Thoracic aorta endothelial cell (primary cell): ENCODE results near the gene MCL1. TPM values are rescaled to one million over a fixed set of nuclear protein-coding genes. Genes with fewer than 3 reads are reported as not detected.

Experiments used
- small RNA-seq: library from RNA; depleted of rRNA; stranded (forward); fragments of <200 nt; gene quantifications from one replicate; pipeline ENCODE3, GENCODE V24; 2012
- total RNA-seq: library from RNA; depleted of rRNA; stranded (reverse); fragments of >200 nt; gene quantifications from 2 replicates; pipeline ENCODE4 v1.2.3, GENCODE V29; 2012

The MCL1 gene
- total RNA-seq = 246 and 285 TPM in 2 replicates

DNA sequence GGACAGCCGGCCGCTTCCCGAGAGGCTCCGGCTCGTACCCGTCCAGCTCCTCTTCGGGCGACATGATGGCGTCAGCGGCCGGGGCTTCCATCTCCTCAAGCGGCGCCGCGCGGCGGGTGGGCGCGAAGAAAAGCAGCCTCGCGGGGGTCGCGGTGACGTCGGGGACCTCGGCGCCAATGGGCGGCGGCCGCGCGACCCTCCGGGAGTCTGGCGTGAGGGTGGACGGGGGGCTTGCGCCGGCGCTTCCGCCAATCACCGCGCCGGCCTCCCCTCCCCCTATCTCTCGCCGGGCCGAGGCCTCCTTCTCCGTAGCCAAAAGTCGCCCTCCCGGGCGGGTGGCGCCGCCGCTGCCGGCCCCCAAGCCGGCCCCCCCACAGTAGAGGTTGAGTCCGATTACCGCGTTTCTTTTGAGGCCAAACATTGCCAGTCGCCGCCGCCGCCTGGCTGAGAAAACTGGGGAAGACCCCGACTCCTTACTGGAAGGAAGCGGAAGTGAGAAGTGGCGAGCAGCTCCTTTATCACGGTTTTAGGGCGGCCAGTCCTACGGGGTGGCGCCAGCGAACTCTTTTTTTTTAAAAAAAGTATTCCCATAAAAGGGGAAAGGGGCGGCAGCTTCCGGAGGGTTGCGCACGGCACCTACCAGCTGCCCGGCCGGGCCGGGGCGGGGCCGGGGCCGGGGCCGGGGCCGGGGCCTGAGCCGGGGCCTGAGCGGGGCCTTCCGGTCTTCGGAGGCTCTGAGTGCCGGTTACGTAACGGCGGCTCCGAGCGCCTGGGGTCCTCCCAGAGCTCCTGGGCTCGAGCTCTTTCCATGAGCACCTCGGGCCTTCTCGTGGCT, at the start of gene MCL1:
Gene MCL1 (minus strand): TSS at position 501 of the 835 bp plus-strand sequence. CDS start 80 bp downstream, at position 421.

DNA sequence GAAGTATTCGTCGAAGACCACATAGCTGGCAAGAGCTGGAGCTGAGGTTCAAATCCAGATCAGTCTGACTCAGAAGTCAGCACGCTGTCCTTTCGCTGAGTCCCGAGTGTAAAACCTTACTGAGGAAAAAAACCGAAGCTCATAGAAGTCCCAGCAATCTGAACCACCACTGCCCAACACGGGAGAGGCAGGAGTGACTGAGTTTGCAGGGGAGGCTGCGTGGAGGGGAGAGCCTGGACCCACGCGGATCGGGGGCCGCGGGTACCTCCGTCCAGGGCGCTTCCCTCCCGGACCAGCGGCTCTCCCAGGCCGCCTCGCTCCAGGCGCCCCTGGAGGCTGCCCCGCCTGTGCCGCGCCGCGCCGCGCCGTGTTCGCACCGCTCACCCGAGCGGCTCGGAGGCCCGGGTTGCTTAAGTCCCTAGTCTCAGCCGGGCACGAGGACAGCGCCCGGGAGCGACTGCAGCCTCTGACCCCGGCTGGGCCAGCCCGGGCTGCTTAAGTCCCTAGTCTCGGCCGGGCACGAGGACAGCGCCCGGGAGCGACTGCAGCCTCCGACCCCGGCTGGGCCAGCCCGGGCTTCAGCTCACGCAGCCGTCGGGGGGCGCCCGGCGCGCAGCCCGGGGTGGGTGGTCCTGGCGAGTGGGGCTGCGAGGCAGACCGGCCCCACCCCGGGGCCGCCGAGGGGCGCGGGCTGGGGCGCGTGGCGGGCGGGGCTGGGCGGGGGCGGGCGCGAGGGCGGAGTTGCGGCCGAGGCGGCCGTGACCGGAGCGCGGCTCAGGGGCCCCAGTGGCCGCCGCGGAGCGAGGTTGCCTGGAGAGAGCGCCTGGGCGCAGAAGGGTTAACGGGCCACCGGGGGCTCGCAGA, 30.5 kb downstream of the MCL1 start, which contains the start of gene ADAMTSL4:
Gene ADAMTSL4 (plus strand): TSS at position 777 of the 864 bp plus-strand sequence. CDS start 2,881 bp downstream, outside the sequence.

Small RNA genes lying within 50 kb of the gene (small RNA-seq; reads per million reads assigned to genes)
- gene MIR4257 (not detected), gene RF00015 (not detected), gene RF00561 (not detected), gene RN7SL473P (not detected), gene RN7SL600P (not detected)

Other genes starting within 250 kb of the MCL1 start
- 17.7 and 20.9 TPM in 2 replicates for gene RPRD2, start 215.5 kb downstream of the MCL1 start, total RNA-seq
- gene TARS2, start 92.2 kb downstream of the MCL1 start, total RNA-seq = 18.7 and 19.4 TPM in 2 replicates
- 0.57 and 0.93 TPM in 2 replicates for gene ECM1, start 71.5 kb downstream of the MCL1 start, total RNA-seq
- not detected in 2 replicates for gene FALEC, start 63.9 kb downstream of the MCL1 start, total RNA-seq
- gene ADAMTSL4, start 30.2 kb downstream of the MCL1 start, total RNA-seq = 0.27 and 0.86 TPM in 2 replicates
- 142 and 159 TPM in 2 replicates for gene ENSA, start 50.0 kb upstream of the MCL1 start, total RNA-seq
- 41.9 and 50.1 TPM in 2 replicates for gene GOLPH3L, start 117.5 kb upstream of the MCL1 start, total RNA-seq
- gene HORMAD1, start 141.3 kb upstream of the MCL1 start, total RNA-seq = 0.29 TPM in 1 of 2 replicates, not detected in the other
- 32.7 and 35.2 TPM in 2 replicates for gene CTSS, start 186.2 kb upstream of the MCL1 start, total RNA-seq
- gene CTSK, start 228.7 kb upstream of the MCL1 start, total RNA-seq = 5.9 and 26.6 TPM in 2 replicates